Stimulated activated CD4-positive, alpha-beta T cell treated with anti-CD3 and anti-CD28 coated beads, Interleukin-2, amount 100 ng/mL, for 4 hours (primary cell): ENCODE measurements around the gene IL1RAPL1.
"Not testable (repeated sequence)": the region's sequence is repeated elsewhere in the genome, so short reads cannot be mapped to it uniquely, and the experiment has no call there.

Source experiments
- DNase-seq: peaks from one replicate; pipeline ENCODE4 v3.0.0-alpha.2; 2020; ENCODE audit warnings: low read depth

IL1RAPL1 gene

DNA sequence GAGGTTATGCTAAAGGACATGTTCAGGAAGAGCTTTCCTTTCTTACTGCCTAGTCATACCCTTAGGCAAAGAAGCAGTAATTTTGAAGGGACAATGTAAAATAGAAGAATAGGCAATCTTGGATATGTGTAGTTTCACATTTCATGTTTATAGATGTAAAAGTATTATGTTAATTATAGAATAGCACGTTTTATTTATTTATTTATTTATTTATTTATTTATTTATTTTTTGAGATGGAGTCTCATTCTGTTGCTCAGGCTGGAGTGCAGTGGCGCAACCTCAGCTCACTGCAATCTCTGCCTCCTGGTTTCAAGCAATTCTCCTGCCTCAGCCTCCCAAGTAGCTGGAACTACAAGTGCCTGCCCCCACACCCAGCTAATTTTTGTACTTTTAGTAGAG, 535.6 kb downstream of the IL1RAPL1 start:
- not testable (repeated sequence) for DNase-seq

DNA sequence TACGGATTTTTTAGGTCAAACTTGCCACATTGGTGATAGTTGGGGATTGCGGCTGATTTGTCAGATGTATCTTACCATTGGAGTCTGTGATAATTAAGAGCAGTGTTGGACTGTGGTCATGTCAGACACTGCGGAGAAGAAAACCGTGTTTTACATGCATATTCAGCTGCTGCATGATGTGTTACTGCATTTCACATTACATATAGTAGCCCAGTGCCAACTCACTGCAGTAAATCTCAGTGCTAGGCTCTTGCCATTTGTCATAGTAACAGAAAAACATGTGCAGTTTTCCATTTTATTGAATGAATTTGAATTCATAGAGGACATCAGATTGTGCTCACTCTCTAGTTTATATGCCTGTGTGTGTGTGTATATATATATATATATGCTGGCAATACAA, 543.7 kb downstream of the IL1RAPL1 start:
- no peak for DNase-seq

DNA sequence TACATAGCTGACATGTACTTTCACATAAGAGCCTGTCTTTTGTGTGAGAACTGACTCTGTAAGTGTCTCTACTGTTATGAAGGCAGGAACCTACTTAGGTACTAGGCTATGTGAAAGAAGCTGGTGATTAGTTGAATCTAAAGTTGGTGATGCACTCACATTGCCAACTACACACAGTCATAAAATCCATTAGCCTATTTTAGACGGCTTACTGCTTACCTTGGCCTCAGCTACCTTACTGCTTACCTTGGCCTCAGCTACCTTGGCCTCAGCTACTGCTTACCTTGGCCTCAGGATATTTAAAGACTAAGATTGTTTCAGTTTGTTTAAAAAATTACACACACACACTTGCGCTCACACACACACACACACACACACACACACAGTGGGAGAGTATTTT, 549.7 kb downstream of the IL1RAPL1 start:
- DNase-seq = no peak

DNA sequence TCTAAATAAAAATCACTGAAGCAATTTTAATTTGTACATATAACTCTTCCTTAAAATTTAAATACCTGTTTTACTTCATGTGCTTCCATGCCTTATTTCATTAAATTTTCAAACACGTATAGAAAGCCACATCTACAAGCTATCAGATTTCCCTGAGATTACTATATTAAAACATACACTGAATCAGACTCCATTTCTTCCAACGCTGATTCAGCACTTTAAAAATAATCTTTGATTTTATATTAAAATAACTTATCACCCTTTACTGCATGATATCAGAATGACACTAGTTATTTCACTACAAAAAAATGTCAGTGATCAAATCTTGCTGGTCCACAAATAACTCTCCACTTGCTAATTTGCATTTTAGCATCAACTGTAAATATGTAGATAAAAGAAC, 550.8 kb downstream of the IL1RAPL1 start:
- no peak for DNase-seq

DNA sequence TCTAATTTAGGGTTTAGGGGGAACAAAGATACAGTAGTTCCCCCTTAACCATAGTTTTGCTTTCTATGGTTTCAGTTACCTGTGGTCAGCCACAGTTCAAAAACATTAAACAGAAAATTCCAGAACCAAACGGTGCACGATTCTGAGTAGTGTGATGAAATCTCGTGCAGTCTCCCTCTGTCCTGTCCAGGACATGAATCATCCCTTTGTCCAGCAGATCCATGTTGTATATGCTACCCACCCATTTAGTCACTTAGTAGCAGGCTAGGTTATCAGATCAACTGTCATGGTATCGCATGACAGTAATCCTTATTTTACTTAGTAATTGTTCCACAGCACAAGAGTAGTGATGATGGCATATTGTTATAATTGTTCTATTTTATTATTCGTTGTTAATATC, 556.1 kb downstream of the IL1RAPL1 start:
- no peak for DNase-seq

DNA sequence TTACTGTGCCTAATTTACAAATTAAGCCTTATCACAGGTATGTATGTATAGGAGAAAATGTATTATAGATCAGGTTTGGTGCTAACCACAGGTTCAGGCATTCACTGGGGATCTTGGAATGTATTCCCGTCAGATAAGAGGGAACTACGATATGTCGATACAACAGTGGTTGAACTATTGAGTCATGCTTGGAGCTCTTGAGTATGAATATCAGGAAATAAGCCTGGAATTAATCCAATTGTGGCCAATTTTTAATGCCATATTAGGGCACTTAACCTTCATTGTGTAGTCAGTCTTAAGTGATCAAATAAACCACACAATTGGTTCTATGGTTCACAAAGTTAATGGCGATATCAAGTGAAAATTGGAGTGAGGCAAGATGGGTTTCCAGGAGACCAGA, 556.5 kb downstream of the IL1RAPL1 start:
- DNase-seq = no peak

DNA sequence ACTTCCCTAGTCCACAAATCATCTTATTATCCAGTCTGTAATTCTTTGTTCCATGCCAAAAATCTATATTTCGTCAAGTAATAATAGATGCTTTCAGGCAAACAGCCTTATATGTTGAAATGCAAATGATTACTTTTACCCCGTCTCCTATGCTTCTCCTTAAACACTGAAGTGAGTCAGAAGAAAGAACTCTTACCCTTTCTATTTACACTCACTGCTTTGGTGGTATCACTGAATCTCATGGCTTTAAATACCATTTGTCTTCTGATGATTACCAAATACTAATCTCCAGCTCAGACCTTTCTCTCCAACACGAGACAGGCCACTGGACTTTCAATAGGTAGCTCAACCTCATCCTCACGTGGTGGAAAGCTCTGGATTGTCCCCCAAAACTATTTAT, 558.1 kb downstream of the IL1RAPL1 start:
- DNase-seq = no peak

DNA sequence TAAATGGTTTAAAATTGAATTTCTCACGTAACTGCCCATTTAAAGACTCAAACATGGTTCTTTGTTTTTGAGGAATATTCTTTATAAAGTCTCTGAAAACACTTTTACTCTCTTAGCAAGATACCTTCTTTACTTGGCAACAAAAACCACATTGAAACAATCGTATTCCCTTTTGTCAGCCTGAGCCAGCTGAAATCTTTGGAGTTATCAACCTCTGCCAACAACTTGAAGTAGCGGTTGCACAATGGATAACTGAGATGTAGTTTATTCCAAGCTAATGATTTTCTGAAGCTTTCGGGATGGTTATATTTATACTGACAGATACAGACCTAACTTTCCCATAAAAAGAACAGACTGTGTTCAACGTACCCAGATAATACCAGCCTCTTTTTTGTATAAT, 561.3 kb downstream of the IL1RAPL1 start:
- DNase-seq = no peak

DNA sequence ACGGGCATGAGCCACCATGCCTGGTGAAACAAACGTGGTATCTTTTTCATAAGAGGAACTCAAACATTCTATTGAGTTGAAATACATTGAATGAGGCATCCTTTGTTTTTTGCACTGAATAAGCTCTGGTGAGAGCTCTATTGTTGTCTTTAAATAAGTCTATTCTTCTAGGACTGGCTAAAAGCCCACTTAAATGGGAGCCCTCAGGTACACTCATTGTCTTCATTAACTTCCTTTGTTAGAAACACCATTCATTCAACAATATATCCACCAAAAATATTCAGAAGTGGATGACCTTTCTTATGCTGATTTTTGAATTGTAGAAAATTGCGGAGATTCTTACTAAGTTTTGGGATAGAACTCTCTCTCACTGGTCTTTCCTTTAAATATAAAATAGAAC, 568.0 kb downstream of the IL1RAPL1 start:
- no peak for DNase-seq

DNA sequence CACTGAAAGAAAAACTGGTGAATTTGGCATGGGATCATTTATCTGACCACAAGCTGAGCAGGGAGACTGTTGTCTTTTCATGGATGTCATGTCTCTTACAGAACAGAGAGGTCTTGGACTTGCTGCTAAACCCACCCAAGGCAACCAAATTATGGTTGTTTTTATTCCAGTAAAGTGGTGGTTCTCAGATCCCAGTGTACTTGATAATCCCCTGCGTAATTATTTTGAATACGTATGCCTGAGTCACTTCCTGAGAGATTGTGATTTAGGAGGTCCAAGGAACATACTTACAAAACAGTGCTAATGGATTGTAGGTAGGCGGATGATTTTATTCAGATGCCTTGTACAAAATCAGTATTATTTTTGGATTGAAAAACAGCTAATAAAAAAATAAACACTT, 585.6 kb downstream of the IL1RAPL1 start:
- DNase-seq = no peak

DNA sequence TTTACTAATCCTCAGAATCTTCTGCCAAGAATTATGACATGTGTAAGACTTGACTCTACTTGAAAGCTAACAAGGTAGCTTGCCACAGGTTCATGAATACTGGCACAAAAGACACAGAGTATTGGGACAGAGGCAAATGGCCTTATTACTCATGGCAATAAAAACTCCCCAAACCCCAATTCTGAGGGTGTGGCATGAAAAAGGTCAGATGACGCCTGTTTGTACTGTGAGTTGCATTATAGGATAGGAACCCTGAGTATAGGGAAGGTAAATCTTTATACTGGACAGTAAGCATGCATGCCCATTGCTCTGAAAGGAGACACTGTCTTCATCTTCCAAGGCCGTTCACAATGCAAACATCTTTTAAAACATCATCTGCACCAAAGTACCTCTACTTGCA, 600.0 kb downstream of the IL1RAPL1 start:
- DNase-seq = no peak

DNA sequence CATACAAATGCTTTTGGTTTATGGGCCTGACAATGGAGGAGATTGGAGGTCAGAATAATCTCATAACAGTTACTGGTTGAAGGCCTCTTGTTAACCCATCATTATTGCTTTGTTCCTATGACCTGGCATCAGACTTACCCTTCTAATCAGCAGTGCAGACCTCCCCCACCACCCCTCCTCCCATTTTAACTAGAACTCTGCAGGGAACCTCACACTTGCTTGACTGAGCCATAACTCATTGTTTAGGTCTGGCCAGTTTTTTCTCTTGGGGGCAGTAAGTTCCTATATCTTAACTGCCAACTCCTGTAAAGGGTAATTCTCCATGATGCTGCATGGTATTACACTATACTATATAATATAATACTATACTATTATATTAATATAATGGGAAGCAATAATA, 609.3 kb downstream of the IL1RAPL1 start:
- no peak for DNase-seq

DNA sequence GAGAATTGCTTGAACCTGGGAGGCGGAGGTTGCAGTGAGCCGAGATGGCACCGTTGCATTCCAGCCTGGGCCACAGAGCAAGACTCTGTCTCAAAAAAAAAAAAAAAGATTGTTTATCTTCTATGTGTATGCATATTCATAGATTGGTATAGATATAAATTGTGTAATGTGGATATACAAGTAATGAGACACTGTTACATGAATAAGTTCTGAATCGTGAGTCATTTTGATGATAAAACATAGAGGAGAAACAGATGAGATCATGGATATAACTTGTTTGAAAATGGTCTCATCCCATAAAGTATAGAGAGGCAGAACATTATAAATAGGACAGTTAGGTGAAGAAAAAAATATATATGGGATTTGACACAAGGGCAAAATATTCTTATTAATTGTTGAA, 628.0 kb downstream of the IL1RAPL1 start:
- no peak for DNase-seq

DNA sequence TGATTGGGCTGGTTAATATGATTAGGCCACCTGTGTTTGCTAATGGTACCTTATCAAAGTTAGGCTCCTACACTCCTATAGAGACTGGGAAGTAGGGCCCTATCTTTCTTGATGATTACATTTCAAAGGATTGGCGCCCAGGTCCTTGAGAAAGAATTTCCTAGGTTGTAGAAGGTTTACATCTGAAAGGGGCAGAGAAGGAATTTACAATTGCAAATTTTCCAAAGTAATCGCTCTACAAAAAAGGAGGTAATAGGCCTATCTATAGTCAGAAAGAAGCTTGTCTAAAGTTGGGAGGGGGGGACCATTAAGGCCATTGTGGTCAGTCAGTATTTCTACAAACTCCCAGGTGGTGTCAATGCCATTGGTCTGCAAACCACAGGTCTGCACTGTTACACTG, 638.4 kb downstream of the IL1RAPL1 start:
- no peak for DNase-seq

DNA sequence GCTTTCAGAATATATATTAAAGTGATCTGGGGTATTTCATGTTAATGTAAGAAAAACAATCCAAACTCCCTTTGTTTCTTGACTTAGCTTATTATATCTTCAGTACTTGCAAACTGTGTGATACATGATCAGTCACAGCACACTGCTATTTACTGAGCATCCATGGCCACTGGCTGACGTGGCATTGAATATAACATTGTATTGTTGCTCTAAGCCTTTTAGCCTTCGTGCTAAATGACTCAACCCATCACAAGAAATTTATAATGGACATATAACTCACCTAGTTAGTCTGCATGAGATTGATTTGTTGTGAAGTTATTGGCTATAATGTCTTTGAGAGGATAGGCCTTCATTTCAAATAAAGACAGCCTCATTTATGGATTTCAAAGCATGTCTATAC, 642.6 kb downstream of the IL1RAPL1 start:
- DNase-seq = no peak

DNA sequence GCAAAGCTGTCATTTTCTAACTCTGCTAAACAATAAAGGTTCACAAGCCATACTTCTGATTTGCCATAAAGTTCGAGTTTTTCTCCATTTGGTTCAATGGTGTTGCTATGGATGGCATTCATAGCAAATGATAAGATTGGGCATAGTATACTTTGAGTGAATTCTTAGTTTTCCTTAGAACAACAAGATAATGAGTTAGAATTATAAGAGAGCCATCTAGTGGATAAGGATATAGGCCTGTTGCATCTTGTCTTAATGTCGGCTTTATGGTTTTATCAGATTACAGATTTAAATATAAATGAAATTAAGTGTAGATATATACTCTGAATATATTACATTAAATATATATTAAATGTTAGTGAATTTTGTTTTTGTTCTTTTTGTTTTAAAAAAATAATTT, 644.6 kb downstream of the IL1RAPL1 start:
- DNase-seq = no peak

DNA sequence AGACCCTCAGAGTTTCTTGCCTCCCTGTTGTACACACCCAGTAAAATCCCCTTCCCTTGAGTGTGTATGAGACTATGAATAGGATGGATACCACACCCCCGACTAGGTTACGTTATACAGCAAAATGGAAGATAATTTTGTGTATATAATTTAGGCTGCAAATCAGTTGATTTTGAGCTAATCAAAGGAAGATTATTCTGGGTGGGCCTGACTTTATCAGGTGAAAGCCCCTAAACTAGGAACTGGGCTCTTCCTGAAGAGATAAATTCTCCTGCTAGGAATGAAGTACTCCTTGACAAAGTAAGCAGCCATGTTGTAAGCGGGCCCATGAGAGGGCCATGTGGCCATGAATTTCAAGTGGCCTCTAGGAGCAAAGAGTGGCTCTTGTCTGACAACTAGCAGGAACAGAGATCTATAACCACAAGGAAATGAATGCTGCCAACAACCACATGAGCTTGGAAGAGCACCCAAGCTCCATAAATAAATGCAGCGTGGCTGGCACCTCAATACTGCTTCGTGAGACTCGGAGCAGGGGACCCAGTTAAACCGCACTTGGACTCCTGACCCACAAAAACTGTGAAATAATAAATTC, 646.4 kb downstream of the IL1RAPL1 start:
- DNase-seq = no peak

DNA sequence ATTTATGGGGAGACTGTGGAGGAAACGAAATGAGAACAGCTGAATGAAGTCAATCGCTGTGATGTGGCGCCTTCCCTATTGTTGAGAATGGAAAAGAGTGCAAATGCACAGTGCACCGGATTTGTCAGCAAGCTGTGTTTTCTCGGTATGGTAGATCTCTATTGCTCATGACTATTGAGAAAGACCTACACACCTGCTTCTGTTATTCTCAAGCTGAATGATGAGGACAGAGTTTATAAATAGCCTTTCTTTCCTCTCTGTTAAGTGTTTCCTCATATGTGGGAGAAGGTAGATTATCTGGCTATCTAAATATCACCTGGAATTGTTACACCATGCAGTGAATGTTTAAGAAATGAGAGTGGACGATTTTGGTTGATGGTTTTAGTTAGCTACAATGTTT, 650.7 kb downstream of the IL1RAPL1 start:
- no peak for DNase-seq

DNA sequence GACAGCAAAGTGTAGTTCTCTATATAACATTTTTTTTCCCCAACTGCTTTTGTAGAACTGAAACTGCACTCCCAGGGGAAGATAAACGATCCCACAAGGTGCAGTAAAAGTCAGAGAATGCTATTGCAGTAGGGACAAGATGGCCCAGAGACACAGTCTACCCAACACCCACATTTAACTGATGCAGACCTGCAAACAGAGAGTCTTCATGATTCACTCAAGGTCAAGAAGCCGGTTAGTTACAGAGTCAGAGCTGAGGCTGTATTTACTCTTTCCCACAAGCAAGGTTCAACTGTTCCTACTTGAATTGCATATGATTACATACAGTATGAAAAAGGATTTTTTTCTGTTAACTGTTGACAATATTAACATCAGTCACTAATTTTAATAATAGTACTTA, 654.6 kb downstream of the IL1RAPL1 start:
- DNase-seq = no peak

DNA sequence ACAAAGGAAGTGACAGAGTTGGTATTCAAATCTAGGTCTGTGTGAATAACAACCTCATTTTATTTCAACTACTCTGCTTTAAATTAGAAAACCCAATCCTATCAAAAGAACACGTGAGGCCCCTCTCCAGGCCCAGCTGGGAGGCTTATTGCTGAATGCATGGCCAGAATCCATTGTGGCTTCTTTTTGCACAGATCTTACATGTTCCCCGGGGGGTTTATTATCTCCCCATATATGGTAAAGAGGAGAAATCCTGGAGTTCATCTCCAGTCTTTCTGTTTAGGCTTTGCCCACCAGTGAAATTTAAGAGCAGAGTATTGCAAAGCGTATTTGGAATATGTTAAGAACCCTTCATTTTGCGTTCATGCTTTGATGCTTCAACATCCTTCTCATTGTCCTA, 655.6 kb downstream of the IL1RAPL1 start:
- DNase-seq = no peak

DNA sequence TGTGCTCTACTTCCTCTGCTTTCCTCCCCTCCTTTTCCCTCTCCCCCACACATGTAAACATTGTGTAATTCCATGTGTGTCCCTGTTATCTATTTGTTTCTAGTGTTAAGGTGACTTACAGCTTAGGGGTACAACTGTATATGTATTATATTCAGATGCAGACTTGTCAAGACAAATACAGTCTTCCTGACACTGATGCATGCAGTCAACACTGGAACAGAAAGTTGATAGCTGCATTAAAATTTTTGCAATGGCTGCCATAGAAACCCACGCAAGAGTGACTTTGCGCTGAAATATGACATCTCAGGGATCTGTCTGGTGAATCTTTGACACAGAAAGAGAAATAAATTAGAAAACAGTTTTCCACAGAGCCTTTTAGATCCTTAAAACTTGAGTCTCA, 656.7 kb downstream of the IL1RAPL1 start:
- no peak for DNase-seq

DNA sequence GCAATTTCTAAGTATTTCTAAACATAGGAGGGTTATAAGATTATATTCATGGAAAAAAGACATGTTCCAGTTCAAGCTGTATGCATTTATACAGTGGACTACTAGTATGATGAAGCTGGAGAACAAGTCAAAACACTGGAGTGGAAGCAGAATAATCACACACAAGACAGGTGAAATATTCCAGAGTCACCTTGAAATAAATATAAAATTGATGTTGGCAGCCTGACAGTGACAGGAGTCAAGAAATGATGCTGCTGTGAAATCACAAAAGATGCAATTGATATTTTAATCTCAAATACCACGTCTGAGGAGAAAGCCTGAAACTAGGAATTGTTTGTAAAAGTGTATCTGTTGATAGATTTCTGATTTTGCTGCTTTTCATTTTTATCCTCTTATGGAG, 667.3 kb downstream of the IL1RAPL1 start:
- DNase-seq = no peak

DNA sequence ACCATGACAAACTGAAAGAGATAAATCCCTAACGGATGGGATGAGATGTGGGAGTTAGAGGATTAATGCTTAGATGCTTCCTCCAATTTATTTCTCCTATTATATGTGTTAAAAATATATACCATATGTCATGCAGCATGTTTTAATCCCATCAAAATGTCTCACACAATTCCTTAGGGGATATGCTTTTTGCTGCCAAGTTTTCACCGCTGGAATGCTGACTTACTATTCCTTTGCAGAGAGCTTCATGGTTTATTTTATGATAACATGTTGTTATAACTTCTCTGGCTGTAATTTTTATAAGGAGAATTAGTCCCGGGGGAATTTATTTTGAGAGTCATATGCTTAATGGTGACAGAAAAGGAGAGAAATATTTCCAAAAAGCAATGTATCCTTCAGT, 670.3 kb downstream of the IL1RAPL1 start:
- DNase-seq = no peak

DNA sequence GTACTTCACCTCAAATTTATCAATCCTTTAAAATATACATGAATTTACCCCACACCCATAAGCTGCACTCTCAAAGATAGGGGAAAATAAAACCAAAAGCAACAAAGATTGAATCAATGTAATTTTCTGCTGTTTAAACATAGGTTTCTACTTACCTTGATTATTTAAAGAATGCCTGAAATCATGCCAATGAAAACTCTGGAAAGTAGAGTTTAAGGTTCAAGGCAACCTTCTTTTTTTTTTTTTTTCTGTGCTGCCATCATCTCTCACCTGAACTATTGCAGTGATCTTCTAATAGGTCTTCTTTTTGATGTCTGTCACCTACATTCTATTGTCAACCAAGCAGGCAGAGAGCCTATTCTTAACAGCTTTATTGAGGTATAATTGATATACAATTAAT, 682.1 kb downstream of the IL1RAPL1 start:
- no peak for DNase-seq

DNA sequence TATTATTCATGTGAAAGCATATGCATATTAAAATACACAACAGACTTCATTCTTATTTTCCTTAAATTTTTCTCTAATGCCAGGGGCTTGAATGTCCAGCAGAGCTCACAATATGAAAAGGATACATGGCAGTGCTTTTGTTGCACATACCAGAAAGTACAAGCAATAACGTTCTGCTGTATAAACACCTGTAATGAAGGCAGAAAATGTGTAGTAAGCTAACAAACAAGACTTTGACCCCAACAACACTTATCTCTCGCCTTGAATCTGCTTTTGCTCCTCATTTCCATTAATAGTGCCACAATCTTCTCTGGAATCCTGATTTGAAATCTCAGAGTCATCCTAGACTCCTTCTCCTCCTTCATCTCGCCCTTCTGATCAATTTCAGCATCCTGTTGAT, 687.3 kb downstream of the IL1RAPL1 start:
- no peak for DNase-seq
